Ishikawa (cell line): ENCODE results near the gene ROPN1B.

Source experiments
- CEBPB ChIP-seq: IDR thresholded peaks from 2 replicates; pipeline ENCODE4 v1.6.1; 2012
- CREB1 ChIP-seq: IDR thresholded peaks from 2 replicates; pipeline ENCODE4 v1.6.1; 2012; ENCODE audit warnings: low read depth
- EGR1 ChIP-seq: IDR thresholded peaks from 2 replicates; pipeline ENCODE4 v1.6.1; 2012
- EP300 ChIP-seq: IDR thresholded peaks from 2 replicates; pipeline ENCODE4 v1.6.1; 2012; ENCODE audit warnings: borderline replicate concordance
- FOXM1 ChIP-seq: IDR thresholded peaks from 2 replicates; pipeline ENCODE4 v1.6.1; 2012; ENCODE audit warnings: low read depth, borderline replicate concordance
- NFIC ChIP-seq: IDR thresholded peaks from 2 replicates; pipeline ENCODE4 v1.6.1; 2012
- RAD21 ChIP-seq: IDR thresholded peaks from 2 replicates; pipeline ENCODE4 v1.6.1; 2012; ENCODE audit warnings: low read depth
- TAF1 ChIP-seq: IDR thresholded peaks from 2 replicates; pipeline ENCODE4 v1.6.1; 2012; ENCODE audit warnings: low read depth, mild to moderate bottlenecking
- TCF12 ChIP-seq: IDR thresholded peaks from 2 replicates; pipeline ENCODE4 v1.6.1; 2012; ENCODE audit warnings: low read depth
- TEAD4 ChIP-seq: IDR thresholded peaks from 2 replicates; pipeline ENCODE4 v1.6.1; 2012
- YY1 ChIP-seq: IDR thresholded peaks from 2 replicates; pipeline ENCODE4 v1.6.1; 2012; ENCODE audit warnings: low read depth
- ZBTB7A ChIP-seq: IDR thresholded peaks from 2 replicates; pipeline ENCODE4 v1.6.1; 2012; ENCODE audit warnings: low read depth
- TF ChIP-seq, protein P1 (sequence below): IDR thresholded peaks from 2 replicates; pipeline ENCODE4 v1.6.1; 2012
- TF ChIP-seq, protein P2 (sequence below): IDR thresholded peaks from 2 replicates; pipeline ENCODE4 v1.6.1; 2012
- TF ChIP-seq, protein P3 (sequence below): IDR thresholded peaks from 2 replicates; pipeline ENCODE4 v1.6.1; 2012; ENCODE audit warnings: low read depth, mild to moderate bottlenecking

ROPN1B gene

DNA sequence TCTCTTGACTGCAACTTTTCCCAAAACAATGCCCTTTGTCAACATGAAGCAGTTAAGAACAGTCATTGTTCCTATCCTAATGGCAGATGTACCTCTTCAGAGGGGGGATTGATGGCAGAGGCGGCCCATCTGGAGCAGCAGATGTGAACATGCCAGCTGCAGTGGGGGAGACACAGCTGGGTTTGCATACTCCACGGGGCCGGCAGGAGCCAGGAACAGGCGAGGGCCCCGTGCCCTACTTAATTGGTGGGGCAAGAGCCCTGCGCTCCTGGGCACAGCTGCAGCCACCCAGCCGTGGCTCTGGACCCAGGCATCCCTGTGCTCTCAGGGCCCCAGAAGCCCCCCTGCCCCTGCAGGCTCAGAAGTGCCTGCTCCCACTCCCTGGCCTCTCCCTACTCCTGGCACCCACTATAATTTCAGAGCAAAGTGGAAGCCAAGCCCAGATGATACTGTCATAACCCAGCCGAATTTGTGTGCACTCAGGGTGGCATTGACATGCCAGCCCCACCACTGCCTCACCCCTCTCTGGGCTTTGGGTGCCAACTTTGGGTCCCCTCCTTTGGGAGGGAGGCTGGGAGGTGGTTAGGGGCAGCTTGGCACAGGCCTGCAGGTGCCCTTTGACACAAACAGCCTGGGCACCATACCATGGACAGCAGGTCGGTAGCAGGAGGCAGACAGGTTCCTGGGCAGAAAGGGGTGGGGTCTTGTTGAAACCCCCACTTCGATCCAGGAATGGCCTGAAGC, 34.6 kb downstream of the ROPN1B start:
- TF ChIP-seq, protein P1, sequence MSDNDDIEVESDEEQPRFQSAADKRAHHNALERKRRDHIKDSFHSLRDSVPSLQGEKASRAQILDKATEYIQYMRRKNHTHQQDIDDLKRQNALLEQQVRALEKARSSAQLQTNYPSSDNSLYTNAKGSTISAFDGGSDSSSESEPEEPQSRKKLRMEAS: no peak
- TF ChIP-seq CEBPB: no peak
- TF ChIP-seq CREB1: no peak
- TF ChIP-seq, protein P2, sequence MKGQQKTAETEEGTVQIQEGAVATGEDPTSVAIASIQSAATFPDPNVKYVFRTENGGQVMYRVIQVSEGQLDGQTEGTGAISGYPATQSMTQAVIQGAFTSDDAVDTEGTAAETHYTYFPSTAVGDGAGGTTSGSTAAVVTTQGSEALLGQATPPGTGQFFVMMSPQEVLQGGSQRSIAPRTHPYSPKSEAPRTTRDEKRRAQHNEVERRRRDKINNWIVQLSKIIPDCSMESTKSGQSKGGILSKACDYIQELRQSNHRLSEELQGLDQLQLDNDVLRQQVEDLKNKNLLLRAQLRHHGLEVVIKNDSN: no peak
- TF ChIP-seq TAF1: no peak
- no peak for TF ChIP-seq TCF12
- TF ChIP-seq, protein P3, sequence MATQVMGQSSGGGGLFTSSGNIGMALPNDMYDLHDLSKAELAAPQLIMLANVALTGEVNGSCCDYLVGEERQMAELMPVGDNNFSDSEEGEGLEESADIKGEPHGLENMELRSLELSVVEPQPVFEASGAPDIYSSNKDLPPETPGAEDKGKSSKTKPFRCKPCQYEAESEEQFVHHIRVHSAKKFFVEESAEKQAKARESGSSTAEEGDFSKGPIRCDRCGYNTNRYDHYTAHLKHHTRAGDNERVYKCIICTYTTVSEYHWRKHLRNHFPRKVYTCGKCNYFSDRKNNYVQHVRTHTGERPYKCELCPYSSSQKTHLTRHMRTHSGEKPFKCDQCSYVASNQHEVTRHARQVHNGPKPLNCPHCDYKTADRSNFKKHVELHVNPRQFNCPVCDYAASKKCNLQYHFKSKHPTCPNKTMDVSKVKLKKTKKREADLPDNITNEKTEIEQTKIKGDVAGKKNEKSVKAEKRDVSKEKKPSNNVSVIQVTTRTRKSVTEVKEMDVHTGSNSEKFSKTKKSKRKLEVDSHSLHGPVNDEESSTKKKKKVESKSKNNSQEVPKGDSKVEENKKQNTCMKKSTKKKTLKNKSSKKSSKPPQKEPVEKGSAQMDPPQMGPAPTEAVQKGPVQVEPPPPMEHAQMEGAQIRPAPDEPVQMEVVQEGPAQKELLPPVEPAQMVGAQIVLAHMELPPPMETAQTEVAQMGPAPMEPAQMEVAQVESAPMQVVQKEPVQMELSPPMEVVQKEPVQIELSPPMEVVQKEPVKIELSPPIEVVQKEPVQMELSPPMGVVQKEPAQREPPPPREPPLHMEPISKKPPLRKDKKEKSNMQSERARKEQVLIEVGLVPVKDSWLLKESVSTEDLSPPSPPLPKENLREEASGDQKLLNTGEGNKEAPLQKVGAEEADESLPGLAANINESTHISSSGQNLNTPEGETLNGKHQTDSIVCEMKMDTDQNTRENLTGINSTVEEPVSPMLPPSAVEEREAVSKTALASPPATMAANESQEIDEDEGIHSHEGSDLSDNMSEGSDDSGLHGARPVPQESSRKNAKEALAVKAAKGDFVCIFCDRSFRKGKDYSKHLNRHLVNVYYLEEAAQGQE: no peak
- no peak for TF ChIP-seq EGR1
- TF ChIP-seq YY1: no peak
- no peak for TF ChIP-seq RAD21
- TF ChIP-seq FOXM1: no peak
- no peak for TF ChIP-seq TEAD4
- TF ChIP-seq NFIC: no peak
- TF ChIP-seq EP300: no peak
- no peak for TF ChIP-seq ZBTB7A

DNA sequence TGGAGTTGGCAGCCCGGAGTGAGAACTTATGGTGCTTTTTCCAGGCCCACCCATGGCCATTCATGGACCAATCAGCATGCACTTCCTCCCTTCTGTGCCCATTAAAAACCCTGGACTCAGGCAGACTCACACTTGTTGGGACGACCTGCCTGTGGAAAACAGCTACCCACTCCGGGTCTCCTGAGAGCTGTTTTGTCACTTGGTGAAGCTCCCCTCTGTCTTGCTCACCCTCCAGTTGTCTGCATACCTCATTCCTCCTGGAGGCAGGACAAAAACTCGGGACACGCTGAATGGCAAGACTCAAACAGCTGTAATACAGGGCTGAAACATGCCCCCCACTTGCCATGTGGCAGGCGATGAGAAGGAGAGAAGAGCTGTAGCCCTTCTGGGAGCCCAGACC, 35.2 kb downstream of the ROPN1B start:
- TF ChIP-seq, protein P2: no peak
- TF ChIP-seq TCF12: no peak
- no peak for TF ChIP-seq YY1
- no peak for TF ChIP-seq TAF1
- TF ChIP-seq RAD21: no peak
- TF ChIP-seq, protein P3: no peak
- TF ChIP-seq ZBTB7A: no peak
- TF ChIP-seq CEBPB: no peak
- no peak for TF ChIP-seq EP300
- no peak for TF ChIP-seq EGR1
- TF ChIP-seq FOXM1: no peak
- no peak for TF ChIP-seq CREB1
- TF ChIP-seq, protein P1: no peak
- no peak for TF ChIP-seq NFIC
- TF ChIP-seq TEAD4: no peak

DNA sequence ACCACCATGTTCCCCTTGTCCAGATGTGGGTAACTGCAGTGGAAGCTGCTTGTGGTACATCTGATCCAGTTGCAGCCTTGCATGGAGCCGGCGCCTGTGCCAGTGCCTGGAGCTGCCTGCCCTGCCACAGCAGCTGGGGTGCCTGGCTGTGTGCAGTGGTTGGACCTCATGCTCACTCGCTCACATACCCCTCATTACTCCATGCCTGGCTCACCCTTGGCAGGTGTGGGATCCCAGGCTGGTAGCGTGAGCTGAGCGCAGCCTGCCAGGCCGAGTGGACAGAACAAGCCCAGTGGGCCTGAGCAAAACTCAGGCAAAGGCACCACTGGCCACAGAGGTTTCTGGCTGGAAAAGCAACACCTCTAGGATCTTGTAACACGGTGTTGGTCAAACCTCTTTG, 35.7 kb downstream of the ROPN1B start:
- no peak for TF ChIP-seq EGR1
- no peak for TF ChIP-seq TCF12
- TF ChIP-seq CEBPB: no peak
- TF ChIP-seq NFIC: no peak
- TF ChIP-seq, protein P1: no peak
- TF ChIP-seq TEAD4: no peak
- TF ChIP-seq RAD21: no peak
- TF ChIP-seq YY1: no peak
- no peak for TF ChIP-seq CREB1
- TF ChIP-seq ZBTB7A: no peak
- TF ChIP-seq EP300: no peak
- TF ChIP-seq FOXM1: no peak
- TF ChIP-seq, protein P3: no peak
- TF ChIP-seq, protein P2: no peak
- no peak for TF ChIP-seq TAF1
